Measurements from ENCODE around the gene RCHY1.

RCHY1 gene

DNA sequence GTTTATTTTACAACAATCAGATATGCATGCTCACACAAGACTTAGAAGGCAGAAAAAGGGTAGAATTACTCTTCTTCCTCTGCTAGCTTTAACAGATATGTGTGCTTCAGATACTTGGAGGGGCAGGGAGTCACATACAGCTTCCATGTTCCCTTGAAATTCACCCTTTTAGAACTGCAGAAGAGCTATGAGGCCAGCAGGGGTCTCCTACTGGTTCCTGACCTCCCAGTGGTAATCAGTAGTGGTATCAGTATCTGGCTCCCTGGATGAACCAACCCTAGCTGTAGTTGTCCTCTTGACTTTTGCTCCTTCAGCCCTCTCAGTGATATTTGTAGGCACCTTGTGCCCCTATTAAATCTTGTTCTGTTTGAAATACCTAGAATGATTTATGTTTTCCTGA lies 81.5 kb downstream of the RCHY1 start:
- no peaks in the 10 kb centered on the region for H3K9me2 ChIP-seq (ENCODE audit: low read depth, low read length)
- H3K9me3 ChIP-seq (ENCODE audit: low read length): no peaks in the 10 kb centered on the region
- H3K4me2 ChIP-seq (ENCODE audit: low read length): no peak overlapping the region
- H3K4me3 ChIP-seq (ENCODE audit: low read depth, low read length, poor library complexity, severe bottlenecking): no peak overlapping the region
- H3K79me2 ChIP-seq (ENCODE audit: insufficient read depth, low read length): no peaks in the 10 kb centered on the region
- no peaks in the 10 kb centered on the region for H3K27me3 ChIP-seq (ENCODE audit: insufficient read depth, low read length)
- no peak overlapping the region for H2AFZ ChIP-seq (ENCODE audit: low read length)
- H3K36me3 ChIP-seq (ENCODE audit: insufficient read depth, low read length): no peaks in the 10 kb centered on the region
- no peaks in the 10 kb centered on the region for H3F3A ChIP-seq (ENCODE audit: insufficient read depth, low read length)
- H3K4me1 ChIP-seq (ENCODE audit: insufficient read depth, low read length, severe bottlenecking): no peaks in the 10 kb centered on the region
- no peak overlapping the region for H3K27ac ChIP-seq (ENCODE audit: low read depth, low read length, poor library complexity, severe bottlenecking)
- TF ChIP-seq CTCF (IDR thresholded peaks at IDR 0.05; ENCODE audit: low read length) (peak; percentile 52), EZH2 (IDR thresholded peaks at IDR 0.05; ENCODE audit: borderline replicate concordance, low read length) (no peak)
- H3K9ac ChIP-seq (ENCODE audit: low read length): no peak overlapping the region
- no peaks in the 10 kb centered on the region for H4K20me1 ChIP-seq (ENCODE audit: insufficient read depth, low read length)

DNA sequence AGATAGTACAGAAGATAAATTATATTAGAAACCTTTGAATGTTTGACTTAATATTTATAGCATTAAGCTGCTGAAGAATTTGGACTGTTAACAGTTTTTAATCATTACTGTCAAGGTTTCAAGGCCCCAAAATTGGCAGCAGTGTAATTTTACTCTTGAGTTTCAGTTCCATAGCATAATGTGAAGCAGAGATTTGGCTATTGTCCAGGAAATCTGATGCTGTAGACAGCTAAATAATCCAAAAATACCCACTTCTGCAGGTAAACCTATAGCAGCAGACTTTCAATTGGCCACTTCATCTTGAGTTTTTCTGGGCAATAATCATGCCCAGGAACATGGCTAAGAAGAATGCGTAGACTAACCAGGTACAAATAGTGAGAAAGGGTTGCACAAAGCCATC lies 85.0 kb downstream of the RCHY1 start:
- Histone ChIP-seq H4K20me1 (ENCODE audit: insufficient read depth, low read length) (no peaks in the 10 kb centered on the region), H3K27ac (ENCODE audit: low read depth, low read length, poor library complexity, severe bottlenecking) (no peak overlapping the region), H3K79me2 (ENCODE audit: insufficient read depth, low read length) (no peaks in the 10 kb centered on the region), H3K27me3 (ENCODE audit: insufficient read depth, low read length) (no peaks in the 10 kb centered on the region), H3K4me2 (ENCODE audit: low read length) (no peak overlapping the region), H3K9me3 (ENCODE audit: low read length) (no peaks in the 10 kb centered on the region), H3K9me2 (ENCODE audit: low read depth, low read length) (no peaks in the 10 kb centered on the region), H3K4me3 (ENCODE audit: low read depth, low read length, poor library complexity, severe bottlenecking) (no peak overlapping the region), H3K9ac (ENCODE audit: low read length) (no peak overlapping the region), H3K36me3 (ENCODE audit: insufficient read depth, low read length) (no peaks in the 10 kb centered on the region), H3K4me1 (ENCODE audit: insufficient read depth, low read length, severe bottlenecking) (no peaks in the 10 kb centered on the region), H3F3A (ENCODE audit: insufficient read depth, low read length) (no peaks in the 10 kb centered on the region), H2AFZ (ENCODE audit: low read length) (no peak overlapping the region)
- TF ChIP-seq CTCF (IDR thresholded peaks at IDR 0.05; ENCODE audit: low read length) (no peak), EZH2 (IDR thresholded peaks at IDR 0.05; ENCODE audit: borderline replicate concordance, low read length) (no peak)
